Activated T-helper 1 cell treated with anti-CD3 and anti-CD28 coated beads, Interleukin-2, amount 50 U/mL, for 16 hours (primary cell): ENCODE measurements around the gene LYAR.

Experiments used
- DNase-seq, 2 donors: peaks; one replicate each; pipeline ENCODE4 v3.0.0-alpha.2; 2020; ENCODE audit warnings: low read depth in 1 of 2, low spot score in 1 of 2

The LYAR gene, protein sequence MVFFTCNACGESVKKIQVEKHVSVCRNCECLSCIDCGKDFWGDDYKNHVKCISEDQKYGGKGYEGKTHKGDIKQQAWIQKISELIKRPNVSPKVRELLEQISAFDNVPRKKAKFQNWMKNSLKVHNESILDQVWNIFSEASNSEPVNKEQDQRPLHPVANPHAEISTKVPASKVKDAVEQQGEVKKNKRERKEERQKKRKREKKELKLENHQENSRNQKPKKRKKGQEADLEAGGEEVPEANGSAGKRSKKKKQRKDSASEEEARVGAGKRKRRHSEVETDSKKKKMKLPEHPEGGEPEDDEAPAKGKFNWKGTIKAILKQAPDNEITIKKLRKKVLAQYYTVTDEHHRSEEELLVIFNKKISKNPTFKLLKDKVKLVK

GRCh38 chr4:4289941-4290850 is at the start of gene LYAR, which contains the start of gene ZBTB49:
LYAR (minus strand) TSS chr4:4290154; CDS start chr4:4283742, 6,412 bp downstream.
ZBTB49 (plus strand) TSS chr4:4290251; CDS start chr4:4299946, 9,695 bp downstream.
- peak; percentile 95 to 97 for DNase-seq

DNA sequence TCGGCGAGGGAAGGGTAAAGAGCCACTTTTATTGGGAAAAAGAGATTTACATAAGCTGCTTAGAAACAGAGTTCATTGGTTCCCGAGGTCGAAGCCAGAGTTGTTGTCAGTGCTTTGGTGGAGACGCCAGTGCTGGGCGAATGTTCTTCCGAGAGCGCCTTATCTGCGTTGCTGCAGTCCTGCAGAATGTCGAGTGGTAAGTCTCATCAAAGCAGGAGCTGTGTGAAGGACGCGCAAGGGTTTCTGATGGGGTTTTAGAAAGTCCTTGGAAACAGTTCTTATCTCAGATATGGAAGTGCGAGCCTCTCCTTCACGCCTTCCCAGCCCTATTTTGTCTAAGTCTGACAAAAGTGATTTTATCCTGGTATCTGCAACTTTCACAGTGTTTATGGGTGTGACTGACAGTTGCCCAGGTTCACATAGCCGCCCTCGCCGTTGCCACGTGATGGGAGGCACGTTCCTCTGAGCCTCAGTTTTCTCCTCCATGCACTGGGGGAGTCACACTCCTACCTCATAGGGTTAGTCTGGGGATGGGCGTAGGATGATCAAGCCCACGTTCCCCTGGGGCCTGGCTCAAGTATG is 49.6 kb upstream of the LYAR start:
- DNase-seq = no peak

GRCh38 chr4:4338210-4339001 is 48.5 kb upstream of the LYAR start:
- DNase-seq = no peak

- DNase-seq = peak; percentile 50 to 61
Measured at GRCh38 chr4:4334798-4335520, 45.0 kb upstream of the LYAR start.

GRCh38 chr4:4333265-4333706 is 43.3 kb upstream of the LYAR start:
- DNase-seq = no peak

- DNase-seq = no peak
Measured at GRCh38 chr4:4332529-4332928, 42.6 kb upstream of the LYAR start.

GRCh38 chr4:4330794-4331193 is 40.8 kb upstream of the LYAR start:
- DNase-seq = no peak

- no peak for DNase-seq
Measured at GRCh38 chr4:4329496-4329895, 39.5 kb upstream of the LYAR start.

- DNase-seq = no peak
Measured at GRCh38 chr4:4328840-4329239, 38.9 kb upstream of the LYAR start.

DNA sequence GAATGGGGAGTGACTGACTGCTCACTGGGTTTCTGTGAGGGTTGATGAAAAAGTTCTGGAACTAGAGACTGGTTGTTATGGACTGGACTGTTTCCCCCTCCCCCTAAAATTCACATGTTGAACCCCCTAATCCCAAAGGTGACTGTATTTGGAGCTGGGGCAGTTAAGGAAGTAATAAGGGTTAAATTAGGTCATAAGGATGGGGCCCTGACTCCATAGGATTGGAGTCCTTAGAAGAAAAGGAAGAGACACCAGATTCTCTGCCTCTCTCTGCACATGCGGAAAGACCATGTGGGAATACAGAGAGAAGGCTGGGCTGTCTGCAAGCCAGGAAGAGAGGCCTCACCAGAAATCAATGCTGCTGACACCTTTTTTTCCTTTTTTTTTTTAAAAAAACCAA is 38.3 kb upstream of the LYAR start:
- DNase-seq = no peak

DNA sequence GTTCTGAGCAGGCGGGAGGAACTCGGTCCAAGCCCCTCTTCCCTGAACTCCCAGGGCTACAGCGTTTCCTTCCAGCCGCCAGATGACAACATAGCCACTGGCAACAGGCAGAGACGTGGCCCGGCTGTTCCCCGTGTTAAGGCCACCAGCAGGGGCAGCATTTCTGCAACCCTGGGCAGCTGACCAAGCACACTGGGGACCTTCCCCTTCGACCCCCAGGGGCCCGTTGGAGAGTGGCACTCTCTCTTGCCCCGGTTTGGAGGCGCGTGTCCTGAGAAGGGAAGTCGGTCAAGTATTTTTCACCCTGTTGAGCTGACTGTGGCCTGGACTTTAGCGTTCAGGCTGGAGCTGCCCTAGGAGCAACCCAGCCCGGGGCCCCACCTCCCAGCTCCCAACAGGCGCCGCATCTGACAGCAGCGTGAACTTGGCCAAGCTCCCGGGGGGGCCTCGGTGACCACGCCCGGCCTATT is 37.7 kb upstream of the LYAR start:
- no peak for DNase-seq

DNA sequence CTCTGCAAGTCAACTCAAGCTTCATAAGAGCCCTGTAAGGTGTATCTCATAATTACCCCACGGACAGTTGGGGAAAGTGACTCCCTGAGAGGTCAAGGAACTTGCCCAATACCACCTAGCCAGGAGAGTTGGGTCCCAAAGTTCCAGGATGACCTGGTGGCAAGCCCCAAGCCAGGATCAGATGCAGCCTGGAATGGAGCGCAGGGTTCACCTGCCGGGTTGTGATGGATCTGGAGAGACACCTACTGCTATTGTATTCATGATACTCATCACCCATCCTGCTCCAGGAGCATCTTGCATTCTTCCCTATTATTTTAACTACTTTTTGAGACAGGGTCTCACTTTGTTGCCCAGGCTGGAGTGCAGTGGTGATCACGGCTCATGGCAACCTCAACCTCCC is 36.2 kb upstream of the LYAR start:
- DNase-seq = no peak

GRCh38 chr4:4325321-4325720 is 35.4 kb upstream of the LYAR start:
- DNase-seq = no peak

DNA sequence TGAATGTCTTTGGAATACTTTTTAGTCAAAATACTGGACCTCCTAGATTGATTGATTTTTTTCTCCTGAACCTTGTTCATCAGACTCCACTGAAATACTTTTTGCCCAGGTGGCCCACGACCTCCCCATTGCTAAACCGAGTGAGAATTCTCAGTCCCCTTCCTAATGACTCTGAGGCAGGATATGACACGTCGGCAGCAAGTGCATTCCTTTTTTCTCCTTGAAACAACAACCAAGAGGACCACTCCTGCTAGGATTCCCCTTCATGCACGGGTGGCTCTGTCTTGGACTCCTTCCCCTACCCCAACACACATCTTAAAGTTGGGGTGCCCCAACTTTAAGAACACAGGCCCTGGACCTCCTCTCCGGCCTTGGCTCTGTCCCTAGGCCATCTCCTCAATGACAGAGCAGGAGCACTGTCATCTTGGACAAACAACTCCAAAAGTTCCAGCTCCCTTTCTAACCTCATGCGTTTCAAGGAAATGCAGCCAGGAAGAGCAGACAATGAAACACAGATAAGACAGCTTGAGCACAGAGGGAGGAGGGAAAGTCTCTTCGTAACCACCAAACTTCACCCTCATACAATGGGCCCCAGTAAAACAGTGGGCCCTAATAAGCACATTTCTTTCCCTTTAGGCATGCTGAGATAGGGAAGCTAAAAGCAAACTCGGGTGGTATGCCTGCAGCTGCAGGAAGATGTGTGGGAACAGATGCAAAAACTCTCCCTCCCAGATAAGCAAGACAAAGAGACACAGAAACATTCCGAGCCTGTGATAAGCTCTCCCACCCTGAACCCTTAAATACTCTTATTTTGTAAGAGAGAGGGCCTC is 34.0 kb upstream of the LYAR start:
- no peak for DNase-seq

DNA sequence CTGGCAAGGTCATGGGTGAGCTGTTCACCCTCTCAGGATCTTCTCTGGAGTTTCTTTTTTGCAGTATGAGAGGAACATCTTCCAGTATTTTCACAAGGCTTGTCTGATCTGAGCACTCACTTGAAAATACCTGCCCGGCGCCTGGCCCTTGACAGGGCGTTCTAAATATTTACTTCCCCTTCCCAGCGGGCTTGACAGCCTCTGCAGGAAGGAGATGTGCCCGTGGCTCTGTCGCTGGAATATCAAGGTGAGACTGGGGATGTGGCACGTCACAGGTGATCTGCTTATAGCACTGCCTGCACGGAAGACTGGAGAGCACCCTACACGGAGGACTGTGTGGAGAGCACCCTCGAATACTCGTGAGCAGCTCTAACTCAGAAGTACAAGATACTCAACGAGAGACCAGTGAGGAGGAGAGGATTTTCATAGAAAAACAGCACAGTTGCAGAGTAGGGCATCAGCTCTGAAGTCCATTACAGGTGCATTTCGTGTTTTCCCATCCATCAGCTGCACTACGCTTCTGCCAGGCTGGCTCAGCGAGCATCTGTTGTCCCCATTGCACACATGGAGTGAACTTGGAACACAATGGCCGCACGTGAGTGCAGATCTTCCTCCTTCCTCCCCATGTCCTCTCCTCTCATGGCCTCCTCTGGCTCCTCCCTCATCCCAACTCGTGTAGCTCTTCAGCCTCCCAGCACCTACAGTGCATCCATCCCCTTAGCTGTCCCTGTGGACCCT is 32.2 kb upstream of the LYAR start:
- DNase-seq = no peak

DNA sequence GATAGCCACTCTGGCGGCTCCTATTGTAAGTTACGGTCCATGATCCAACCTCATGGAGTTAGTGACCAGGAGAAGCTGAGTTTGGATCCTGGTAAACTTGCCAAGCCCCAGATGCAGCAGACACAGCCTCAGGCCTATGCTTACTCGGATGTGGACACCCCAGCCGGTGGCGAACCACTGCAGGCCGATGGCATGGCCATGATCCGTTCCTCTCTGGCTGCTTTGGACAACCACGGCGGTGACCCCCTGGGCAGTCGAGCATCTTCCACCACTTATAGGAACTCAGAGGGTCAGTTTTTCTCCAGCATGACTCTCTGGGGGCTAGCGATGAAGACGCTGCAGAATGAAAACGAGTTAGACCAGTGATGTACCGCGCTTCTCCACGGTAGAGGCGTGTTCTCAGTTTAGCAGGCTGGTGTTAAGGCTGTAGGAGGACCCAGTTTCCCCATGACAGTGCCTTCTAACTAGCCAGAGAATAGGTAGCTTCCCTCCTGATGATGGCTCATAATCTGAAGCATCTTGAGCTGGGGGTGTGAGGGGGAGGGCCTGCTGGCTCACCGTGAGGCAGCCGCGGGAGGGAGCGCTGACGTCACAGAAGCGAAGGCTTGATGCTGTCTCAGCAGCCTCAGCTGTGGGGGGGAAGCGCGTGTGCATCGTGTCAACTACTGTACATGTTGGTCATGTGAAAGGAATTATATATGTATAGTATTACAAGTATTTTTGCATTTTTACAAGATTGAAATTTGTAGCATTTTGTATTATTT is 31.2 kb upstream of the LYAR start:
- DNase-seq = no peak

DNA sequence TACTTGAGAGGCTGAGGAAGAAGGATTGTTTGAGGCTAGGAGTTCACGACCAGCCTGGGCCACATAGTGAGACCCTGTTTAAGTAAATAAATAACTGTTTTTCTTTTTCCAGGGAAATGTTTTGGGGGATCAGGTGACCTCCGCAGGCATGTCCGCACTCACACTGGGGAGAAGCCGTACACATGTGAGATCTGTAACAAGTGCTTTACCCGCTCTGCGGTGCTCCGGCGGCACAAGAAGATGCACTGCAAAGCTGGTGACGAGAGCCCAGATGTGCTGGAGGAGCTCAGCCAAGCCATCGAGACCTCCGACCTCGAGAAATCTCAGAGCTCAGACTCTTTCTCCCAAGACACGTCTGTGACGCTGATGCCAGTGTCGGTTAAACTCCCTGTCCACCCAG is 30.6 kb upstream of the LYAR start:
- no peak for DNase-seq
